ENCODE measurements around the gene GJE1.
"Not testable (repeated sequence)": the region's sequence is repeated elsewhere in the genome, so short reads cannot be mapped to it uniquely, and the experiment has no call there.

The GJE1 gene, protein sequence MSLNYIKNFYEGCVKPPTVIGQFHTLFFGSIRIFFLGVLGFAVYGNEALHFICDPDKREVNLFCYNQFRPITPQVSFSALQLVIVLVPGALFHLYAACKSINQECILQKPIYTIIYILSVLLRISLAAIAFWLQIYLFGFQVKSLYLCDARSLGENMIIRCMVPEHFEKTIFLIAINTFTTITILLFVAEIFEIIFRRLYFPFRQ

DNA sequence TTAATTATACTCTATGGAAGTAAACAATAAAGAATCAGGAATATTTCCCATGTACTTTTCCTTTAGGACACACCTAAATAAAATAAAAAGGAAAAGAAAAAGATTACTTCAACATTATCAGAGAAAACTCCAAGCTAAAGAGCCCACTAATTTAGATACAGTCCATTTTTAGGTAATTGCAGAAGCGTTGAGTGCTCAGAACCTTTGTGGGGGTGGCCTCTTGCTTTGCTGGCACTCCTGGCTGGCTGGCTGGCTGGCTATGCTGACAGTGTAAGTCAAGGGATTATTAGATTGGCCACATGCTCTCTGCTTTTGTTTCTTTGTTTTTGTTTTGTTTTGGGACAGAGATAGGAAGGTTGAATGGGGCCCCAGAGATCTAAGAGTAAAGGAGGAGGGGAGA lies at the start of gene GJE1:
TSS of gene GJE1 (plus strand) at position 301 of the 400 bp plus-strand sequence. CDS start 234 bp downstream, outside the sequence.
- DNase-seq = no peak

GRCh38 chr6:142087950-142088857 lies 44.5 kb upstream of the GJE1 start:
- DNase-seq = peak in 1 of 51 donors; percentile 8

GRCh38 chr6:142088858-142089216 lies 43.9 kb upstream of the GJE1 start:
- DNase-seq = no peak

DNA sequence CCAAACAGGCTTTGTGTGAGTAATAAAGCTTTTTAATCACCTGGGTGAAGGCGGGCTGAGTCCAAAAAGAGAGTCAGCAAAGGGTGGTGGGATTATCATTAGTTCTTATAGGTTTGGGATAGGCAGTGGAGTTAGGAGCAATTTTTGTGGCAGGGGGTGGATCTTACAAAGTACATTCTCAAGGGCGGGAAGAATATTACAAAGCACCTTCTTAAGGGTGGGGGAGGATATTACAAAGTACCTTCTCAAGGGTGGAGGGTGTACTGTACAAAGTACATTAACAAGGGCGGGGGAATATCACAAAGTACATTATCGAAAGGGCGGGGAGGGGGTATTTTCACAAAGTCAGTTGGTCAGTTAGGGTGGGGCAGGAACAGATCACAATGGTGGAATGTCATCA lies 27.9 kb upstream of the GJE1 start:
- not testable (repeated sequence) for DNase-seq

GRCh38 chr6:142110820-142111219 lies 21.9 kb upstream of the GJE1 start:
- DNase-seq = not testable (repeated sequence)

GRCh38 chr6:142112451-142113061 lies 20.2 kb upstream of the GJE1 start:
- DNase-seq = peak in 33 of 51 donors; percentile 2 to 73 (median 24)

- no peak for DNase-seq
These were observed 15.4 kb upstream of the GJE1 start for GRCh38 chr6:142117366-142117765.

GRCh38 chr6:142118328-142118727 lies 14.4 kb upstream of the GJE1 start:
- DNase-seq = no peak

- DNase-seq = no peak
These were observed 13.8 kb upstream of the GJE1 start for GRCh38 chr6:142118925-142119324.

DNA sequence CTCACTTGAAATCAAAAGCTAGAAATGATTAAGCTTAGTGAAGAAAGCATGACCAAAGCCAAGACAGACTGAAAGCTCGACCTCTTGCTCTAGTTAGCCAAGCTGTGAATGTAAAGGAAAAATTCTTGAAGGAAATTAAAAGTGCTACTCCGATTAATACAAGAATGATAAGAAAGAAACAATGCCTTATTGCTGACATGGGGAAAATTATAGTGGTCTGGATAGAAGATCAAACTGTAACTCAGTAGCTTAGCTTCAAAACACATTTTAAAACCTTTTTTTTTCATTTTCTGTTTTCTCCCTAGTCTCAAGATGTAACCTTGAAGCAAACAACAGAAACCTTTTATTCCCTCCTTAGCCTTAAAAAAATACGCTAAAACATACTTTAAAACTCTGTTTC lies 11.4 kb upstream of the GJE1 start:
- DNase-seq = no peak

- DNase-seq = no peak
These were observed 1.9 kb upstream of the GJE1 start for GRCh38 chr6:142130814-142131213.

GRCh38 chr6:142138876-142139275 lies 6.2 kb downstream of the GJE1 start:
- no peak for DNase-seq

DNA sequence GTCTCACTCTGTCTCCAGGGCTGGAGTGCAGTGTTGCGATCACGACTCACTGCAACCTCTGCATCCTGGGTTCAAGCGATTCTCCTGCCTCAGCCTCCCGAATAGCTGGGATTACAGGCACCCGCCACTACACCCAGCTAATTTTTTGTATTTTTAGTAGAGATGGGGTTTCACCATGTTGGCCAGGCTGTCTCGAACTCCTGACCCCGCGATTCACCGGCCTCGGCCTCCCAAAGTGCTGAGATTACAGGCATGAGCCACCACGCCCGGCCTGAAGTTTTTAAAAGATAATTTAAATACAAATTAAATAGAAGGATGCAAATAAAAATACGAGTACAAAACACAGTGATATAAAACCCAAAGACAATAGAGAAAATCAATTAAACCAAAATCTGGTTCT lies 8.8 kb downstream of the GJE1 start:
- DNase-seq = not testable (repeated sequence)

- DNase-seq = peak; percentile 66 to 99 (median 95)
These were observed 14.3 kb downstream of the GJE1 start, which contains the start of the genes NMBR and VTA1 for GRCh38 chr6:142146828-142147662. Gene NMBR (minus strand): TSS chr6:142147122. CDS start chr6:142088658, 58,464 bp downstream. Gene VTA1 (plus strand): TSS chr6:142147263. CDS start chr6:142147288, 25 bp downstream.

- DNase-seq = no peak
These were observed 20.0 kb downstream of the GJE1 start for GRCh38 chr6:142152746-142153145.

GRCh38 chr6:142153196-142153595 lies 20.5 kb downstream of the GJE1 start:
- DNase-seq = no peak

DNA sequence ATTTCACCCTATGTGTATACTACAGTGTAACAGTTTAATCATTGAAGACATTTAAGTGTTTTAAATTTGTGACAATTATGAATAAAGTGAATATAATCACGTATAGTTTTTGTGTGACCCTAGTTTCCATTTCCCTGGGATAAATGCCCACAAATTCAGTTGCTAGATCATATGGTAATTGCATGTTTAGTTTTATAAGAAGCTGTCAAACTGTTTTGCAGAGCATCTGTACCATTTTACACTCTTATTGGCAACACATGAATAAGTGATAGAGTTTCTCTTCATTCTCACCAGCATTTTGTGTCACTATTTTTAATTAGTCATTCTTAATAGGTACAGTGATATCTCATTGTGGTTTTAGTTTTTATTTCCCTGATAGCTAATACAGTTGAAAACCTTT lies 21.6 kb downstream of the GJE1 start:
- no peak for DNase-seq

GRCh38 chr6:142155091-142155490 lies 22.4 kb downstream of the GJE1 start:
- DNase-seq = no peak

DNA sequence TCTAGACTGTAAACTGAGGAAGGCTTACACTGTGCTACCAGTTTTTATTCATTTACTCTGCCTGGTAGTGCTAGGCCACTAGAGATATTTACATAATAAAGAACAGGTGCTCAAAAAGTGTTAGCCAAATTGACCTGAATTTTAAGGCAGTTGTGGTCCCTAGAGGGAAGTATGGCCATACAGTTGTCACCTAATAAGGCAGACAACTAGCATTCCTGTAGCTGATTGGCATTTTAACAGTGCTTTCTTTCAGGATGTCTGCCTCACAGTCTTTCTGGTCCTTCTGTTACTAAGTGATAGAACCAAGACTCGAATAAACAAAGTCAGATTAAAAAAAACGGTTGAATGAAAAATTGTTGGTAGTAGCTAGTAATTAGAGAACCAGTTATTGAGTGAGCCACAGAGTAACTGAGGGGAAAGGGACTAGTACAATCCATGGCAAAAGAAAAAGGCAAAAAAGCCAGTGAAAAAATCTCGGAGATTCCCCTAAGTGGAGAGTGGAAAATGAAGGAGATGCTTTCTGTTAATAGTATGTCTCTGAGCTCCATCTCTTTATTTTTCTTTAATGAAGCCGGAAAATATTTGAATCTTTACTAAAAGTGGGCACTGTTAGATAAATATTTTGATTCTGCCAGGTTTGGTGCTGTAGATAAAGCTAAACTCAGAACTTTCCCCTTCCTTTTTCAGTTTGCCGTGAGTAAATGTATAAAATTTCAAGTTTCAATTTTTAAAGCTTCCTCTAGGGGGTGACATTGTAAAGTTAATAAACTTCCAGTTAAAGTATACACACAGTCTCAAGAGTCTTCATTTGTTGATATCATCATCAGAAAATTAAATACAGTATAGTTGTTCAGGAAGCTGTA lies 23.4 kb downstream of the GJE1 start:
- DNase-seq = no peak

GRCh38 chr6:142156758-142157068 lies 24.0 kb downstream of the GJE1 start:
- not testable (repeated sequence) for DNase-seq

Measured in hypothalamus (tissue), 51 donors.